HepG2 (cell line): ENCODE results near the gene FAM228B. TPM values are rescaled to one million over a fixed set of nuclear protein-coding genes. Genes with fewer than 3 reads are reported as not detected.

ENCODE experiments used
- MATR3 ChIP-seq: sonication (generic); formaldehyde crosslinking; IDR thresholded peaks from 2 replicates; pipeline ENCODE4 v1.4.0; 2020; ENCODE audit warnings: missing genetic modification reagents
- NFE2 ChIP-seq: sonication (generic); formaldehyde crosslinking; IDR thresholded peaks from 2 replicates; pipeline ENCODE4 v1.4.0; 2020; ENCODE audit warnings: missing genetic modification reagents
- SALL1 ChIP-seq: sonication (generic); formaldehyde crosslinking; IDR thresholded peaks from 2 replicates; pipeline ENCODE4 v1.8.0; 2022; ENCODE audit warnings: mild to moderate bottlenecking, missing genetic modification reagents
- STAT6 ChIP-seq: sonication (generic); formaldehyde crosslinking; IDR thresholded peaks from 2 replicates; pipeline ENCODE4 v1.4.0; 2020; ENCODE audit warnings: missing genetic modification reagents, mild to moderate bottlenecking, borderline replicate concordance
- THAP11 ChIP-seq: IDR thresholded peaks from 2 replicates; pipeline ENCODE4 v1.6.1; 2016; ENCODE audit warnings: missing biosample characterization, missing genetic modification reagents
- ZBTB33 ChIP-seq: sonication (generic); formaldehyde crosslinking; IDR thresholded peaks from 2 replicates; pipeline ENCODE4 v1.4.0; 2020; ENCODE audit warnings: missing genetic modification reagents
- ZFP91 ChIP-seq: sonication (generic); formaldehyde crosslinking; IDR thresholded peaks from 2 replicates; pipeline ENCODE4 v1.9.0; 2022; ENCODE audit warnings: missing genetic modification reagents, mild to moderate bottlenecking, borderline replicate concordance
- ZNF101 ChIP-seq: sonication (generic); formaldehyde crosslinking; IDR thresholded peaks from 2 replicates; pipeline ENCODE4 v1.4.0; 2020; ENCODE audit warnings: mild to moderate bottlenecking, low read depth, missing genetic modification reagents, borderline replicate concordance
- ZNF205 ChIP-seq: IDR thresholded peaks from 2 replicates; pipeline ENCODE4 v1.6.1; 2018; ENCODE audit warnings: missing biosample characterization, missing genetic modification reagents
- ZNF318 ChIP-seq: sonication (generic); formaldehyde crosslinking; IDR thresholded peaks from 2 replicates; pipeline ENCODE4 v1.4.0; 2020; ENCODE audit warnings: mild to moderate bottlenecking, missing genetic modification reagents
- ZNF619 ChIP-seq: sonication (generic); formaldehyde crosslinking; IDR thresholded peaks from 2 replicates; pipeline ENCODE4 v1.4.0; 2020; ENCODE audit warnings: mild to moderate bottlenecking, missing genetic modification reagents
- ZNF75D ChIP-seq: sonication (generic); formaldehyde crosslinking; IDR thresholded peaks from 2 replicates; pipeline ENCODE4 v1.8.1; 2023; ENCODE audit warnings: missing genetic modification reagents, mild to moderate bottlenecking, borderline replicate concordance
- polyA plus RNA-seq, 8 experiments: library from polyadenylated mRNA; depleted of rRNA in 3 of 8; stranded (reverse) in 7 of 8; unstranded in 1 of 8; fragments of >200 nt; fragmentation: Illumina TruSeq in 4 of 8; extraction: Trizol in 4 of 8; gene quantifications; 2 replicates each; pipeline versions ENCODE4 v1.2.1 to v1.2.3, GENCODE V29; 2011 to 2016; ENCODE audit warnings: low read depth in 4 of 8, missing spikeins in 1 of 8, mixed read lengths in 1 of 8; ENCODE audit not compliant: insufficient read depth in 1 of 8
- total RNA-seq, 5 experiments: library from RNA; depleted of rRNA; stranded (reverse); fragments of >200 nt; fragmentation: Illumina TruSeq; extraction: Trizol; gene quantifications; 2 replicates each; pipeline ENCODE4 v1.2.3, GENCODE V29; 2016; ENCODE audit warnings: low read depth in 1 of 5

FAM228B gene
- total and polyA plus RNA-seq, 2 of the 13 experiments (the other 11 are each of a cell fraction or from before 2014, with no cell fraction given) = 0.79 to 1.1 TPM

- TF ChIP-seq ZBTB33 (CRISPR knock-in tag) (peak; percentile 66; the same call in 1 of the 2 replicates), MATR3 (no peak), THAP11 (CRISPR knock-in tag) (peak; percentile 65), STAT6 (CRISPR knock-in tag) (peak; percentile 68; the same call in 1 of the 2 replicates), SALL1 (CRISPR knock-in tag) (peak; percentile 85), ZNF101 (CRISPR knock-in tag) (no peak), ZNF75D (CRISPR knock-in tag) (no peak), ZNF318 (CRISPR knock-in tag) (no peak), NFE2 (CRISPR knock-in tag) (no peak), ZFP91 (peak; percentile 97), ZNF205 (CRISPR knock-in tag) (peak; percentile 63), ZNF619 (no peak)
Measured at GRCh38 chr2:24084386-24085199, 38.7 kb upstream of the FAM228B start, which contains the start of gene TP53I3 (continued).
